ENCODE measurements around the gene IPCEF1. TPM values are rescaled to one million over a fixed set of nuclear protein-coding genes. Genes with fewer than 3 reads are reported as not detected.

Gene IPCEF1
- total RNA-seq, 1 experiment from 2014 or later = 1.9 TPM

DNA sequence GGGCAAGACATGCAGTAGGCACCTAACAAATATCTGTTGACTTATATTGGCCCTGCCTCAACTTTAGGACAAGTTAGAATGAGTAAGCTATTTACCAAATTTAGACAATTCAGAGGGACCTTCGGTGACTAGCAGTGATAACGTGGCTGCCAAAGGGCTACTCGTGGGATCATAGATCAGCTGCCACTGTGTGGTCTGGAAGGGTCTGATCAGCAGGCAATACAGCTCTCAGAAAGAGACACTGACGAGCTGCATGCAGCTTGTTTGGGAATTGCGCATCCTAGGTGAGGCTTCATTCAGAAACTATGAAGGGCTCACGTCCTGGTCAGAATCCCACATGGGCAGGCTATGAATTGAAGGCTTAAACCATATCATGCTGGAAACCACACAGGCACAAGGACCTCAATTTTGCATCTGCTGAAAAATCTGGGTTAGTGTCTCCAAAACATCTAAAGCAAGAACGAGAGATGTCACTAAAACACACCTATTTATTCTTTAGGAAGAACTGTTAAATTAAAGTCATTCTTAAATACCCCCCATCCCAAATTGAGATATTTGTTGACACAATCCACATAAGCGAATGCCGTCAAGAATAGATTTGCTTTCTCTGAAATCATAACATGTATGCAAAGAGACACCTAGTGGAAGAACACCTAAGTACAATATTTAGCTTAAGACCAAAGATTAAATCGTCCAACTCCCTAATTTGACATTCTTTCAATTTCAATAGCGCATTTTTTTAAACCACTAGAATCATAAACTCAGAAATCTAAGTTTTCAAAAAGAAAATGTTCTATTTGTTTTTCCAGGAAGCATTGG lies 79.6 kb downstream of the IPCEF1 start:
- H3K27me3 Mint-ChIP-seq (ENCODE audit: insufficient read depth, unreplicated experiment) = no peaks in the 10 kb centered on the region
- Histone ChIP-seq H3K4me3 (ENCODE audit: low read depth, low read length) (no peak overlapping the region), H3K36me3 (ENCODE audit: control insufficient read depth, insufficient read depth, low read length) (no peaks in the 10 kb centered on the region), H3K9me3 (no peaks in the 10 kb centered on the region), H3K4me1 (no peaks in the 10 kb centered on the region), H3K27me3 (replicated peaks; ENCODE audit: control insufficient read depth, insufficient read depth, low read length) (no peaks in the 10 kb centered on the region)
- no peak for DNase-seq
- ChIA-PET CTCF (interaction anchor here (0.6 to 1.5 kb wide), 4 partner anchors 13 to 124 kb away, joined by 3 to 12 read pairs (median 5); no protein-coding TSS in a partner anchor), POLR2A (no interaction called here)
- H3K9me3 Mint-ChIP-seq (ENCODE audit: unreplicated experiment) = no peaks in the 10 kb centered on the region
- intact Hi-C loops (cut with micrococcal nuclease; ENCODE audit: unreplicated experiment) = loop anchor here (1.0 kb wide), 2 partner anchors 94 to 121 kb away; no protein-coding TSS in a partner anchor
- no peaks in the 10 kb centered on the region for H3K4me1 Mint-ChIP-seq (ENCODE audit: low read depth, unreplicated experiment)
- H3K27ac Mint-ChIP-seq (ENCODE audit: unreplicated experiment) = no peak overlapping the region
- peak; percentile 25 to 46 for TF ChIP-seq CTCF (IDR thresholded peaks at IDR 0.05; ENCODE audit: insufficient read depth in 1 of 2, low read depth in 1 of 2, low read length in 1 of 2, severe bottlenecking in 1 of 2, unreplicated experiment in 1 of 2)
- BruUV-seq (replicated peaks) = no TSS peak
- H3K36me3 Mint-ChIP-seq (ENCODE audit: insufficient read depth, unreplicated experiment) = no peaks in the 10 kb centered on the region
- peak overlapping the region; percentile 40 for H3K4me3 Mint-ChIP-seq (ENCODE audit: unreplicated experiment)

GRCh38 chr6:154274168-154274567 lies 82.4 kb downstream of the IPCEF1 start:
- H3K36me3 Mint-ChIP-seq (ENCODE audit: insufficient read depth, unreplicated experiment) = no peaks in the 10 kb centered on the region
- no TSS peak for BruUV-seq (replicated peaks)
- ChIA-PET CTCF (no interaction called here), POLR2A (no interaction called here)
- H3K4me1 ChIP-seq = no peaks in the 10 kb centered on the region
- no peak for TF ChIP-seq CTCF (IDR thresholded peaks at IDR 0.05; ENCODE audit: insufficient read depth in 1 of 2, low read depth in 1 of 2, low read length in 1 of 2, severe bottlenecking in 1 of 2, unreplicated experiment in 1 of 2)
- no peak overlapping the region for H3K4me3 ChIP-seq (ENCODE audit: low read depth, low read length)
- no peak overlapping the region for H3K27ac Mint-ChIP-seq (ENCODE audit: unreplicated experiment)
- no peaks in the 10 kb centered on the region for H3K27me3 ChIP-seq (replicated peaks; ENCODE audit: control insufficient read depth, insufficient read depth, low read length)
- H3K9me3 ChIP-seq = no peaks in the 10 kb centered on the region
- no peak for DNase-seq
- H3K27me3 Mint-ChIP-seq (ENCODE audit: insufficient read depth, unreplicated experiment) = no peaks in the 10 kb centered on the region
- H3K4me1 Mint-ChIP-seq (ENCODE audit: low read depth, unreplicated experiment) = no peaks in the 10 kb centered on the region
- H3K36me3 ChIP-seq (ENCODE audit: control insufficient read depth, insufficient read depth, low read length) = no peaks in the 10 kb centered on the region
- H3K9me3 Mint-ChIP-seq (ENCODE audit: unreplicated experiment) = no peaks in the 10 kb centered on the region
- intact Hi-C loops (cut with micrococcal nuclease; ENCODE audit: unreplicated experiment) = no loop called here
- no peak overlapping the region for H3K4me3 Mint-ChIP-seq (ENCODE audit: unreplicated experiment)

GRCh38 chr6:154268486-154268885 lies 88.1 kb downstream of the IPCEF1 start:
- H3K4me1 ChIP-seq = no peaks in the 10 kb centered on the region
- intact Hi-C loops (cut with micrococcal nuclease; ENCODE audit: unreplicated experiment) = no loop called here
- H3K4me3 ChIP-seq (ENCODE audit: low read depth, low read length) = no peak overlapping the region
- Mint-ChIP-seq H3K4me3 (ENCODE audit: unreplicated experiment) (no peak overlapping the region), H3K36me3 (ENCODE audit: insufficient read depth, unreplicated experiment) (no peaks in the 10 kb centered on the region), H3K4me1 (ENCODE audit: low read depth, unreplicated experiment) (no peaks in the 10 kb centered on the region), H3K27me3 (ENCODE audit: insufficient read depth, unreplicated experiment) (no peaks in the 10 kb centered on the region), H3K27ac (ENCODE audit: unreplicated experiment) (no peak overlapping the region), H3K9me3 (ENCODE audit: unreplicated experiment) (no peaks in the 10 kb centered on the region)
- CTCF ChIA-PET = no interaction called here
- BruUV-seq (replicated peaks) = no TSS peak
- H3K27me3 ChIP-seq (replicated peaks; ENCODE audit: control insufficient read depth, insufficient read depth, low read length) = no peaks in the 10 kb centered on the region
- no peaks in the 10 kb centered on the region for H3K36me3 ChIP-seq (ENCODE audit: control insufficient read depth, insufficient read depth, low read length)
- no peak for TF ChIP-seq CTCF (IDR thresholded peaks at IDR 0.05; ENCODE audit: insufficient read depth in 1 of 2, low read depth in 1 of 2, low read length in 1 of 2, severe bottlenecking in 1 of 2, unreplicated experiment in 1 of 2)
- no peak for DNase-seq
- H3K9me3 ChIP-seq = no peaks in the 10 kb centered on the region
- POLR2A ChIA-PET = no interaction called here
